ENCODE measurements around the gene TMEM186. TPM values are rescaled to one million over a fixed set of nuclear protein-coding genes. Genes with fewer than 3 reads are reported as not detected.
"Not testable (repeated sequence)": the region's sequence is repeated elsewhere in the genome, so short reads cannot be mapped to it uniquely, and the experiment has no call there.

Gene TMEM186
- 10 to 100 TPM in 1 of 4 donors, 1 to 10 TPM in 3; 7.2 to 11.3 (median 8.9) TPM for total RNA-seq

GRCh38 chr16:8797364-8798173 lies at the start of gene TMEM186, which contains the start of gene PMM2:
Gene TMEM186, minus strand, starts transcription at chr16:8797639. Its CDS starts 25 bp downstream, at chr16:8797614.
Gene PMM2, plus strand, starts transcription at chr16:8797839. Its CDS starts 44 bp downstream, at chr16:8797883.
- peak within 1 kb of the TSS; percentile 47 to 86 (median 81) for H3K27ac ChIP-seq
- WGBS, 2 donors (ENCODE audit: low coverage in 1 of 2) = 0% methylated on average over 2 to 12 of the region's 61 CpGs
- peaks cover 0 to 57% (median 29%) of the 10 kb centered on the region in 3 donors for H3K4me1 ChIP-seq
- no peaks in the 10 kb centered on the region for H3K9me3 ChIP-seq
- ATAC-seq = peak; percentile 98
- no peak for TF ChIP-seq EP300 (IDR thresholded peaks at IDR 0.05)
- peak; percentile 37 to 40 for TF ChIP-seq POLR2A (IDR thresholded peaks at IDR 0.05)
- peak; percentile 90 for TF ChIP-seq POLR2AphosphoS5 (IDR thresholded peaks at IDR 0.05)
- TF ChIP-seq, protein P1, sequence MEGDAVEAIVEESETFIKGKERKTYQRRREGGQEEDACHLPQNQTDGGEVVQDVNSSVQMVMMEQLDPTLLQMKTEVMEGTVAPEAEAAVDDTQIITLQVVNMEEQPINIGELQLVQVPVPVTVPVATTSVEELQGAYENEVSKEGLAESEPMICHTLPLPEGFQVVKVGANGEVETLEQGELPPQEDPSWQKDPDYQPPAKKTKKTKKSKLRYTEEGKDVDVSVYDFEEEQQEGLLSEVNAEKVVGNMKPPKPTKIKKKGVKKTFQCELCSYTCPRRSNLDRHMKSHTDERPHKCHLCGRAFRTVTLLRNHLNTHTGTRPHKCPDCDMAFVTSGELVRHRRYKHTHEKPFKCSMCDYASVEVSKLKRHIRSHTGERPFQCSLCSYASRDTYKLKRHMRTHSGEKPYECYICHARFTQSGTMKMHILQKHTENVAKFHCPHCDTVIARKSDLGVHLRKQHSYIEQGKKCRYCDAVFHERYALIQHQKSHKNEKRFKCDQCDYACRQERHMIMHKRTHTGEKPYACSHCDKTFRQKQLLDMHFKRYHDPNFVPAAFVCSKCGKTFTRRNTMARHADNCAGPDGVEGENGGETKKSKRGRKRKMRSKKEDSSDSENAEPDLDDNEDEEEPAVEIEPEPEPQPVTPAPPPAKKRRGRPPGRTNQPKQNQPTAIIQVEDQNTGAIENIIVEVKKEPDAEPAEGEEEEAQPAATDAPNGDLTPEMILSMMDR (IDR thresholded peaks at IDR 0.05) = peak in 1 of 4 experiments; percentile 26
- H3K27me3 ChIP-seq = no peaks in the 10 kb centered on the region
- peak within 1 kb of the TSS; percentile 75 to 89 for H3K4me3 ChIP-seq
- H3K36me3 ChIP-seq = peaks cover 0 to 39% of the 10 kb centered on the region in 2 donors

GRCh38 chr16:8847145-8847544 lies 49.7 kb upstream of the TMEM186 start:
- TF ChIP-seq, protein P1 (IDR thresholded peaks at IDR 0.05) = no peak
- no peak for TF ChIP-seq EP300 (IDR thresholded peaks at IDR 0.05)
- no peak for TF ChIP-seq POLR2A (IDR thresholded peaks at IDR 0.05)
- no peak for TF ChIP-seq POLR2AphosphoS5 (IDR thresholded peaks at IDR 0.05)
- H3K4me3 ChIP-seq = no peak overlapping the region
- no peak for ATAC-seq
- H3K4me1 ChIP-seq = peaks cover 0 to 17% (median 0%) of the 10 kb centered on the region in 3 donors
- H3K36me3 ChIP-seq = peaks cover 0 to 46% of the 10 kb centered on the region in 2 donors
- 88 to 92% methylated on average over 6 to 8 of the region's 13 CpGs for WGBS, 2 donors (ENCODE audit: low coverage in 1 of 2)
- no peak overlapping the region for H3K27ac ChIP-seq
- H3K27me3 ChIP-seq = no peaks in the 10 kb centered on the region
- no peaks in the 10 kb centered on the region for H3K9me3 ChIP-seq

- ATAC-seq = no peak
- TF ChIP-seq, protein P1 (IDR thresholded peaks at IDR 0.05) = no peak
- TF ChIP-seq POLR2AphosphoS5 (IDR thresholded peaks at IDR 0.05) (no peak), POLR2A (IDR thresholded peaks at IDR 0.05) (no peak), EP300 (IDR thresholded peaks at IDR 0.05) (no peak)
- Histone ChIP-seq H3K27ac (no peak overlapping the region), H3K4me3 (no peak overlapping the region), H3K36me3 (peaks cover 0 to 42% of the 10 kb centered on the region in 2 donors), H3K27me3 (no peaks in the 10 kb centered on the region), H3K4me1 (peaks cover 0 to 17% (median 0%) of the 10 kb centered on the region in 3 donors), H3K9me3 (no peaks in the 10 kb centered on the region)
- WGBS, 2 donors (ENCODE audit: low coverage in 1 of 2) = 89 to 94% methylated on average over 5 to 9 of the region's 10 CpGs
Observed at GRCh38 chr16:8846401-8846932, 49.0 kb upstream of the TMEM186 start.

- Histone ChIP-seq H3K27ac (no peak overlapping the region), H3K36me3 (peaks cover 0 to 35% of the 10 kb centered on the region in 2 donors), H3K4me1 (peaks cover 0 to 17% (median 0%) of the 10 kb centered on the region in 3 donors), H3K4me3 (no peak overlapping the region), H3K9me3 (no peaks in the 10 kb centered on the region), H3K27me3 (no peaks in the 10 kb centered on the region)
- no peak for TF ChIP-seq EP300 (IDR thresholded peaks at IDR 0.05)
- TF ChIP-seq POLR2AphosphoS5 (IDR thresholded peaks at IDR 0.05) = no peak
- TF ChIP-seq, protein P1 (IDR thresholded peaks at IDR 0.05) = no peak
- WGBS, 2 donors (ENCODE audit: low coverage in 1 of 2) = 96% methylated on average over 7 of the region's 7 CpGs; no CpG with 5 or more reads in 1 of the 2 donors
- ATAC-seq = no peak
Observed at GRCh38 chr16:8845699-8846298, 48.4 kb upstream of the TMEM186 start.

DNA sequence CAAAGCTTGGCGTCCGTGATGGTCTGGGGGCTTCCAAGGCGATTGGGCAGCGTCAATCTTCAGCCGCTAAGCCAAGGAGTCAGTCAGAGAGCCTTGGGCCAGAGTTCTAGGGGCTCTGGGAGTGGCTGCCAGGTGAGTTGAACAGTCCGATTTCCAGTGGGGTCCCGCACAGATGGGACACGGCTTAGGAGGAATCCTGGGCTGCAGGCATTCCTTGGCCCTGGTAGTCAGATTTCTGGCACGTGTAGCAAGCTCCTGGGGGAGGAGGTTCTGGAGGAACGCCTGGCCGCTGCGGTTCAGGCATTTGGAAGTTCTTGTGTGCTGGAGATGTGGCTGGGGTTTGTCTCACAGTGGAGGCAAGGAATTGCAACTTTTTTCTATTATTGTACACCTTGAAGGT lies 45.9 kb upstream of the TMEM186 start:
- H3K4me3 ChIP-seq, ATAC-seq: not testable (repeated sequence)
- 73 to 100% methylated on average over 1 to 3 of the region's 12 CpGs for WGBS, 2 donors (ENCODE audit: low coverage in 1 of 2)

GRCh38 chr16:8842016-8842415 lies 44.6 kb upstream of the TMEM186 start:
- not testable (repeated sequence) for H3K4me1 ChIP-seq, ATAC-seq, H3K9me3 ChIP-seq, H3K36me3 ChIP-seq, H3K27me3 ChIP-seq
- 46 to 93% methylated on average over 2 to 4 of the region's 4 CpGs for WGBS, 2 donors (ENCODE audit: low coverage in 1 of 2)
- Histone ChIP-seq H3K27ac (peak overlapping the region in 2 of 4 donors; percentile 7 to 38), H3K4me3 (peak overlapping the region in 1 of 2 donors; percentile 12)

More for the DNA sequence above, 45.9 kb upstream of the TMEM186 start:
- H3K27me3 ChIP-seq, H3K9me3 ChIP-seq, H3K27ac ChIP-seq, H3K4me1 ChIP-seq: not testable (repeated sequence)
- H3K36me3 ChIP-seq = peaks cover 0 to 10% of the 10 kb centered on the region in 2 donors

- WGBS, 2 donors (ENCODE audit: low coverage in 1 of 2) = 78 to 79% methylated on average over 4 to 11 of the region's 15 CpGs
- not testable (repeated sequence) for H3K27ac ChIP-seq, H3K9me3 ChIP-seq, H3K36me3 ChIP-seq, H3K4me3 ChIP-seq, H3K27me3 ChIP-seq, ATAC-seq, H3K4me1 ChIP-seq
Observed at GRCh38 chr16:8837594-8837993, 40.2 kb upstream of the TMEM186 start.

- H3K27ac ChIP-seq, ATAC-seq: not testable (repeated sequence)
Observed at GRCh38 chr16:8836797-8837196, 39.4 kb upstream of the TMEM186 start.

More at GRCh38 chr16:8836797-8837196, 39.4 kb upstream of the TMEM186 start:
- not testable (repeated sequence) for H3K4me1 ChIP-seq, H3K36me3 ChIP-seq, H3K4me3 ChIP-seq, H3K27me3 ChIP-seq, H3K9me3 ChIP-seq
- WGBS, 2 donors (ENCODE audit: low coverage in 1 of 2) = 81 to 94% methylated on average over 2 to 7 of the region's 7 CpGs

All from gastroesophageal sphincter (tissue), 4 donors.